HepG2 (cell line): ENCODE data around the gene FETUB. TPM values are rescaled to one million over a fixed set of nuclear protein-coding genes. Genes with fewer than 3 reads are reported as not detected.

ENCODE experiments used
- AKAP8 ChIP-seq: sonication (generic); formaldehyde crosslinking; IDR thresholded peaks from 2 replicates; pipeline ENCODE4 v1.5.1; 2020; ENCODE audit warnings: mild to moderate bottlenecking, missing genetic modification reagents
- ELF3 ChIP-seq: IDR thresholded peaks from 2 replicates; pipeline ENCODE4 v1.6.1; 2016; ENCODE audit warnings: missing genetic modification reagents, missing compliant biosample characterization
- HDAC2 ChIP-seq: sonication (generic); formaldehyde crosslinking; IDR thresholded peaks from 2 replicates; pipeline ENCODE4 v1.4.0; 2020; ENCODE audit warnings: missing genetic modification reagents
- HES4 ChIP-seq: sonication (generic); formaldehyde crosslinking; IDR thresholded peaks from 2 replicates; pipeline ENCODE4 v1.9.0; 2021; ENCODE audit warnings: mild to moderate bottlenecking, missing genetic modification reagents, borderline replicate concordance
- HNRNPLL ChIP-seq: fragments of 200-400 bp; formaldehyde crosslinking; IDR thresholded peaks from 2 replicates; pipeline ENCODE4 v1.6.1; 2017; ENCODE audit warnings: mild to moderate bottlenecking, low read depth, low read length; ENCODE audit not compliant: poor library complexity, severe bottlenecking
- KDM2A ChIP-seq: sonication (generic); formaldehyde crosslinking; IDR thresholded peaks from 2 replicates; pipeline ENCODE4 v1.4.0; 2020; ENCODE audit warnings: low read depth, missing genetic modification reagents, borderline replicate concordance
- KLF13 ChIP-seq: sonication (generic); formaldehyde crosslinking; IDR thresholded peaks from 2 replicates; pipeline ENCODE4 v1.4.0; 2020; ENCODE audit warnings: mild to moderate bottlenecking, missing genetic modification reagents
- MLXIP ChIP-seq: sonication (generic); formaldehyde crosslinking; IDR thresholded peaks from 2 replicates; pipeline ENCODE4 v1.9.0; 2021; ENCODE audit warnings: missing genetic modification reagents, borderline replicate concordance
- RFX5 ChIP-seq: IDR thresholded peaks from 2 replicates; pipeline ENCODE4 v1.6.1; 2011; ENCODE audit warnings: low read depth, low read length, improper control_type of control experiment
- SNAPC2 ChIP-seq: sonication (generic); formaldehyde crosslinking; IDR thresholded peaks from 2 replicates; pipeline ENCODE4 v1.8.1; 2022; ENCODE audit warnings: mild to moderate bottlenecking, missing genetic modification reagents
- TCF7 ChIP-seq: sonication (generic); IDR thresholded peaks from 2 replicates; pipeline ENCODE4 v1.6.1; 2016; ENCODE audit warnings: antibody characterized with exemption, low read depth
- ZFP36L2 ChIP-seq: sonication (generic); formaldehyde crosslinking; IDR thresholded peaks from 2 replicates; pipeline ENCODE4 v1.4.0; 2020; ENCODE audit warnings: missing genetic modification reagents
- ZNF10 ChIP-seq: sonication (generic); formaldehyde crosslinking; IDR thresholded peaks from 2 replicates; pipeline ENCODE4 v1.4.0; 2020; ENCODE audit warnings: mild to moderate bottlenecking, low read depth, missing genetic modification reagents, borderline replicate concordance
- ZNF224 ChIP-seq: sonication (generic); formaldehyde crosslinking; IDR thresholded peaks from 2 replicates; pipeline ENCODE4 v1.5.0; 2020; ENCODE audit warnings: mild to moderate bottlenecking, missing genetic modification reagents
- ZNF292 ChIP-seq: sonication (generic); formaldehyde crosslinking; IDR thresholded peaks from 2 replicates; pipeline ENCODE4 v1.8.1; 2022; ENCODE audit warnings: mild to moderate bottlenecking, low read depth, missing genetic modification reagents, borderline replicate concordance
- ZNF296 ChIP-seq: sonication (generic); formaldehyde crosslinking; conservative IDR thresholded peaks from 2 replicates; pipeline ENCODE4 v1.5.0; 2020; ENCODE audit warnings: mild to moderate bottlenecking, missing genetic modification reagents
- ZNF619 ChIP-seq: sonication (generic); formaldehyde crosslinking; IDR thresholded peaks from 2 replicates; pipeline ENCODE4 v1.4.0; 2020; ENCODE audit warnings: mild to moderate bottlenecking, missing genetic modification reagents
- ZNF704 ChIP-seq: sonication (generic); formaldehyde crosslinking; IDR thresholded peaks from 2 replicates; pipeline ENCODE4 v1.8.1; 2023; ENCODE audit warnings: mild to moderate bottlenecking, inconsistent platforms, moderate library complexity, missing genetic modification reagents, borderline replicate concordance
- polyA plus RNA-seq, 8 experiments: library from polyadenylated mRNA; depleted of rRNA in 3 of 8; stranded (reverse) in 7 of 8; unstranded in 1 of 8; fragments of >200 nt; fragmentation: Illumina TruSeq in 4 of 8; extraction: Trizol in 4 of 8; gene quantifications; 2 replicates each; pipeline versions ENCODE4 v1.2.1 to v1.2.3, GENCODE V29; 2011 to 2016; ENCODE audit warnings: low read depth in 4 of 8, missing spikeins in 1 of 8, mixed read lengths in 1 of 8; ENCODE audit not compliant: insufficient read depth in 1 of 8
- total RNA-seq, 5 experiments: library from RNA; depleted of rRNA; stranded (reverse); fragments of >200 nt; fragmentation: Illumina TruSeq; extraction: Trizol; gene quantifications; 2 replicates each; pipeline ENCODE4 v1.2.3, GENCODE V29; 2016; ENCODE audit warnings: low read depth in 1 of 5
- TF ChIP-seq, protein P1 (sequence below): IDR thresholded peaks from 2 replicates; pipeline ENCODE4 v1.6.1; 2016; ENCODE audit warnings: mild to moderate bottlenecking, missing biosample characterization, missing genetic modification reagents
- TF ChIP-seq, protein P2 (sequence below): sonication (generic); formaldehyde crosslinking; IDR thresholded peaks from 2 replicates; pipeline ENCODE4 v1.4.0; 2020; ENCODE audit warnings: missing genetic modification reagents, borderline replicate concordance

FETUB gene
- total and polyA plus RNA-seq, 2 of the 13 experiments (the other 11 are each of a cell fraction or from before 2014, with no cell fraction given): 2.1 to 4.4 TPM

GRCh38 chr3:186630950-186631641, 9.1 kb upstream of the FETUB start (continued):
- no peak for TF ChIP-seq SNAPC2
- TF ChIP-seq TCF7: peak; percentile 53
- peak; percentile 85 for TF ChIP-seq HDAC2 (CRISPR knock-in tag)
- peak; percentile 16; the same call in 1 of the 2 replicates for TF ChIP-seq ELF3
- no peak for TF ChIP-seq ZNF10 (CRISPR knock-in tag)
- TF ChIP-seq KDM2A (CRISPR knock-in tag): 0 out of 2 replicates have a peak, but pooled peaks have one; percentile 33
- no peak for TF ChIP-seq HES4 (CRISPR knock-in tag)
- no peak for TF ChIP-seq KLF13 (CRISPR knock-in tag)
- TF ChIP-seq, protein P1, sequence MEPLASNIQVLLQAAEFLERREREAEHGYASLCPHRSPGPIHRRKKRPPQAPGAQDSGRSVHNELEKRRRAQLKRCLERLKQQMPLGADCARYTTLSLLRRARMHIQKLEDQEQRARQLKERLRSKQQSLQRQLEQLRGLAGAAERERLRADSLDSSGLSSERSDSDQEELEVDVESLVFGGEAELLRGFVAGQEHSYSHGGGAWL (CRISPR knock-in tag): no peak
- TF ChIP-seq HNRNPLL: no peak
- no peak for TF ChIP-seq ZNF296 (CRISPR knock-in tag)
- TF ChIP-seq RFX5: no peak
- TF ChIP-seq ZFP36L2 (CRISPR knock-in tag): no peak
- TF ChIP-seq ZNF704: no peak
- TF ChIP-seq ZNF619 (CRISPR knock-in tag): 0 out of 2 replicates have a peak, but pooled peaks have one; percentile 44
- no peak for TF ChIP-seq ZNF224 (CRISPR knock-in tag)
- peak; percentile 96 for TF ChIP-seq ZNF292 (CRISPR knock-in tag)
- TF ChIP-seq, protein P2, sequence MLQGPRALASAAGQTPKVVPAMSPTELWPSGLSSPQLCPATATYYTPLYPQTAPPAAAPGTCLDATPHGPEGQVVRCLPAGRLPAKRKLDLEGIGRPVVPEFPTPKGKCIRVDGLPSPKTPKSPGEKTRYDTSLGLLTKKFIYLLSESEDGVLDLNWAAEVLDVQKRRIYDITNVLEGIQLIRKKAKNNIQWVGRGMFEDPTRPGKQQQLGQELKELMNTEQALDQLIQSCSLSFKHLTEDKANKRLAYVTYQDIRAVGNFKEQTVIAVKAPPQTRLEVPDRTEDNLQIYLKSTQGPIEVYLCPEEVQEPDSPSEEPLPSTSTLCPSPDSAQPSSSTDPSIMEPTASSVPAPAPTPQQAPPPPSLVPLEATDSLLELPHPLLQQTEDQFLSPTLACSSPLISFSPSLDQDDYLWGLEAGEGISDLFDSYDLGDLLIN: no peak
- TF ChIP-seq MLXIP (CRISPR knock-in tag): no peak
- TF ChIP-seq AKAP8 (CRISPR knock-in tag): no peak
